ENCODE data around the gene LRRC4B.

LRRC4B gene

DNA sequence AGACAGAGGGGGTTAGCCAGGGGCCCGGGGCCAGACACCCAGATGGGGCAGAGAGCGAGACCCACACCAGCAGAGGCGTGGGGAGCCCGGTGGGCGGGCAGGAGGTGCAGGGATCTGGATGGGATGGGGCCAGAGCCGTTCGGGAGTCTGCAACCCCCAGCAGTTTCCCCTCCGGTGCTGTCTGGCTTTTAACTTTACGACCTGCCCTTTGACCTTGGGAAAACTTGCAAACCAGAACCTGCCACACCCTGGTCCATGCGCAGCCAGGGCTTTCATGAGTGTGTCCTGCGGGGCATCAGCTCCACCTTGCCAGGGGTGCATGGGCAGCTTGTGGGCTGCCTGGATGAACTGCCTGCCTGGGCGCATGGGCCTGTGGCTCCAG is 67.1 kb downstream of the LRRC4B start:
- DNase-seq = no peak

- DNase-seq = no peak
These were observed 67.5 kb downstream of the LRRC4B start for GRCh38 chr19:50500753-50501151.

DNA sequence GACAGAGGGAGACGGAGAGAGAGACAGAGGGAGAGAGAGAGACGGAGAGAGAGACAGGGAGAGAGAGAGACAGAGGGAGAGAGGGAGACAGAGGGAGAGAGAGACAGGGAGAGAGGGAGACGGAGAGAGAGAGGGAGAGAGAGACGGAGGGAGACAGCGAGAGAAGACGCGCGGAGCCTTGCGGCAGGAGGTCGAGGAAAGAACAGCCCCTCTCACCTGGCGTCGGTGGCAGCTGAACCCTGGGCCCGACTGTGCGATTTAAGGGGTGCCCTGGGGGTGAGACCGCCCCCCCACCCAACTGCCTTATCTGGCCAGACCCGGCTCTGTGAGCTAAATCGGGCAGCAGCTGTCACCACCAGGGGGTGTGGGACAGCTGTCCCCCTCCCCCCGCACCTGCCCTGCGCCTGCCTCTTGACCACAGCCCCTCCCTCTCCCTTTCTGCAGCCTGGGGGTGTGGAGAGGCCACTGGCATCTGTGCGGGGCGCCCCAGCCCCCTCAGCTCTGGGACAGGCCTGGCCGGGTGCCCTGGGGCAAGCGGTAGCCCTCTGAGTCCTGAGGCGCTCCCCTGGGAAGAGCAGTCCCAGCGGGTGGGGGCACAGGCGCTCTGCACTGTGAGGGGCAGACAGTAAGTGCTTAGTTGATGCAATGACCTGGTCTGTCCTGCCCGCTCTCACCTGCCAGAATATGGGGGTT is 68.0 kb downstream of the LRRC4B start:
- DNase-seq = no peak

DNA sequence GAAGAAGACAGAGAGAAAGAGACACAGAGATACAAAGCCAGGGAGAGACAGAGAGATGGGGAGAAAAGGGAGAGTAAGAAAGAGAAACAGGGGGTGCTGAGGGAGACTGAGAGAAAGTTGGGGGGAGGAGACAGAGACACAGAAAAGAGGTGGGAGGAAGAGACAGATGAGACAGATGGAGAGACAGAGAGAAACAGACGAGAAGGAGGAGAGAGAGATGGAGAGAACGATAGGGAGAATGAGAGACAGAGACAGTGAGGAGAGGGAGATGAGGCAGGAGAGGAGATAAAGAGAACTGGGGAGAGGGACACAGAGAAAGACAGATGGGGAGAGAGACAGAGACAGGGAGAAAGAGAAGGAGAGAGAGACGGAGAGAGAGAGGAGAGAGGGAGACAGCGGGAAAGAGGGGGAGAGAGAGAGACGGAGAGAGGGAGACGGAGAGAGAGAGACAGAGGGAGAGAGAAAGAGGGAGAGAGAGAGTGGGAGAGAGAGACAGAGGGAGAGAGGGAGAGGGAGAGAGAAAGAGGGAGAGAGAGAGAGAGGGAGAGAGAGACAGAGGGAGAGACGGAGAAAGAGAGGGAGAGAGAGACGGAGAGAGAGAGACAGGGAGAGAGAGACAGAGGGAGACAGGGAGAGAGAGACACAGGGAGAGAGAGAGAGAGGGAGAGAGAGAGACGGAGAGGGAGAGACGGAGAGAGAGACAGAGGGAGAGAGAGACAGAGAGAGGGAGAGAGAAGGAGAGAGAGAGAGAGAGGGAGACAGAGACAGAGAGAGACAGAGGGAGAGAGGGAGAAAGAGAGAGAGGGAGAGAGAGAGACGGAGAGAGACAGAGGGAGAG is 69.8 kb downstream of the LRRC4B start:
- DNase-seq = no peak

- no peak for DNase-seq
These were observed 71.2 kb downstream of the LRRC4B start for GRCh38 chr19:50497022-50497405.

DNA sequence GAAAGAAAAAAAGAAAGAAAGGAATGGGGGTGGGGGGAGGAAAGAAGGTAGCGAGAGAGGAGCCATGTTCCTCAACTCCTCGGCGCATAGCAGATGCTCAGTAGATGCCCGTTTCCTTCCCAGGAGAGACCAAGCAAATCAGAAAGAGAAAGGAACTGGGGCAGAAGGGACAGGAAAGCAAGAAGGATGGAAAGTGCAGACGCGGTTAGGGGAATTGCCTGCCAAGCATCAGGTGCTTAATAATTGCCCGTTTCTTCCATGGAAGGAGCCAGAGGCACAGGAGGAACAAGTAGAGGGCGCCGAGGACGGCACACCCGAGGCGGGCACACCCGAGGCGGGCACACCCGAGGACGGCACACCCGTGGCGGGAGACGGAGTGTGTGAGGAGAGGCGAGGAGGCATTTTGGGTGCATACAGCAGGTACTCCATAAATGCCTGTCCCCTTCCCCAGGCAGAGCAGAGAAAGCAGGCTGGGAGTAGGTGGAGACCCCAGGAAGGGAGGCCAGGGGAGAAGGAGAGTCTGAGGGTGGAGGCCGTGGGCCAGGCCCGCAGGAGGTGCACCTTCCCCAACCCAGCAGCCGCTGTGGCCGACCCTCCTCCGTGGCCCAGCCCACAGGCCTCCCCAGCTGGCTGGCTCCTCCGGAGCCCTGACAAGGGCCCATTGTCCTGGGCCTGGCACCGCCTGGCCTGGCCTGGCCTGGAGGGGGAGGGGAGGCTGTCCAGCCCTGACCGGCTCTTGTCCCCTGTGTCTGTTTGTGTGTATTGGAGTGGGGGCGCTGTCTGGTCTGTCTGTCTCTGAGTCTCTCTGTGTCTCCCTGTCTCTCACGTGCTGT is 71.8 kb downstream of the LRRC4B start:
- no peak for DNase-seq

GRCh38 chr19:50495020-50495531 is 73.2 kb downstream of the LRRC4B start:
- DNase-seq = no peak

- DNase-seq = no peak
These were observed 73.8 kb downstream of the LRRC4B start for GRCh38 chr19:50494186-50495019.

DNA sequence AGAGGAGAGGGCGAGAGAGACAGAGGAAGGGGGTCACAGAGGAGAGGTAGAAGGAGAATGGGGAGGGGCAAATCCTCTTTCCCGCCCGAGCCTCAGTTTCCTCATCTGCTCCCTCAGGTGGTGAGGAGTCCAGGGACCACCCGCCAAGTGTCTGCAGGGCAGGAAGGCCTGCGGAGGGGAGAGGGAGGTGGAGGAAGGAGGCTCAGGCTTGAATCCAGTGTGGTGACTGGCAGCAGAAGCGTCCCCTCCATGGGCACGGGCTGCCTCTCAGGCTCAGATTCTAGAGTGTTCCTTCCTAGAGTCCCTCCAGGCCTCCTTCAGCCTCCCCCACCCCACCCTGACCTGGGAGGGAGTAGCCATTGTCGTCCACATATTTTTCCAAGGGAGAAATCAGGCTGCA is 75.1 kb downstream of the LRRC4B start:
- no peak for DNase-seq

DNA sequence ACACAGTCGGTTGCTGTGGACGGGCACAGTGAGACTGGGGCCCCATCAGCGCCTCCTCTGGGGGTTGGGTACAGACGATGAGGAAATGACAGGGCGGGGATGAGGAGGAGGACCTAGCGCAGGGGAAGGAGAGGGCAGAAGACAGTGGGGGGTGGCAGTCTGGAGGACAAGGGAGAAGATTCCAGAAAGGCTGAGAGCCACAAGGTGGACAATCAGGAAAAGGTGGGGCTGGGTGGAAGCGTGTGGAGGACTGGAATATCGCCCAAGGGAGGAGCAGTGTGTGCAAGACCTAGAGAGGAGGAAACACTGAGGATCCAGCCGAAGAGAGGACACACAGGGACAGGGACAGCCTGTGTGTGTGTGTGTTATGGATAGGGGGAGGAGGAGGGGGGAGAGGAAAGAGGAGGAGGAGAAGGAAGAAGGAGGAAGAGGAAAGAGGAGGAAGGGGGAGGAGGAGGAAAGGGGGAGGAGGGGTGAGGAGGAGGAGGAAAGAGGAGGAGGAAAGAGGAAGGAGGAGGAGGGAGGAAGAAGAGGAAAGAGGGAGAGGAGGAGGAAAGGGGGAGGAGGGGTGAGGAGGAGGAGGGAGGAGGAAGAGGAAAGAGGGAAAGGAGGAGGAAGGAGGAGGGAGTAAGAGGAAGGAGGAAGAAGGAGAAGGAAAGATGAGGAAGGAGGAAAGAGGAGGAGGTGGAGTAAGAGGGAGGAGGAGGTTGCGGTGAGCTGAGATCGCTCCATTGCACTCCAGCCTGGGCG is 75.8 kb downstream of the LRRC4B start:
- peak; percentile 36 for DNase-seq

DNA sequence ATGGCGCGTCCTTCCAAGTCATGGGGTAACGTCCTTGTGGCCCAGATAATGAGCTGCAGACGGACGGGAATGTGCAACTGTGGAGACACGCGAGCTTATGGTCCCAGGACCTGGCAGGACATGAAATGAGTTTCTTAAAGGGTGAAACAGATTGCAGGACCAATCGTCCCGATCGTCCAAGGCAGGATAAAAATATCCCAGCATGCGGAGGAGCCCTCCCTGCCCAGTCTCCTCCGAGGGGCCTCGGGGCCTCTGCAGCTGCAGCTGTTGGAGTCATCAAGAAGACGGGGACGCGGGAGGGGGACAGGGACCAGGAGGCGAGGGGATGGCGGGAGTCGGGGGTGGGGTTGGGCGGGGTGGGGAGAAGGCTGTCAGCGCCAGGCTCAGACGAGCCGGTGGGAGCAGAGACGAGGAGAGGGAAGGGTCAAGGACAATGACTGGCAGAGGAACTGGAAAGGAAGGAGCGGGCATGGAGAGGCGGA is 77.2 kb downstream of the LRRC4B start:
- no peak for DNase-seq

- no peak for DNase-seq
These were observed 77.8 kb downstream of the LRRC4B start for GRCh38 chr19:50490411-50490811.

DNA sequence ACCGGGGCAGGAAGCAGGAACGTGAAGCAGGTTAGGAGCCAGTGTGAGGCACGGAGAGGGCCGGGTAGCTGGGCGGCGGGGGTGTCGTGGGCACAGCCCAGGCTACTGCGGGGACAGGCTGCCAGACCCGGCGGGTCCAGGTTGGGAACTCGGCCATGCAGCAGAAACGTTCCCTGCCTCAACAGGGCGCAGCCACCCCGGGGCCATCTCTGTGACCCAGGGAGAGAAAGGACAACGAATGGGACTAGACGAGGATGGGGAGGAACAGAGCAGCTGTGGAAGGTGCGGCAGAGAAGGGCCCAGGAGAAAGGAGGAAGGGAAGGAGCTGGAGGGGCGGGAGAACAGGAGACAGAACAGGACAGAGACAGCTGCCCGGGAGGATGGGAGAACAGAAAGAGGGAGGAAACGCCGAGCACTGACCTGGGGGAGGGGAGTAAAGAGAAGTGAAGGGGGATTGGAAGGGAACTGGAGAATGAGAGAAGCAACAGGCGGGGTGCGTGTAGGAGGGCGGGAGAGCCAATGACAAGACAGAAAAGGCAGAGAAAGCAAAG is 78.7 kb downstream of the LRRC4B start:
- DNase-seq = no peak

DNA sequence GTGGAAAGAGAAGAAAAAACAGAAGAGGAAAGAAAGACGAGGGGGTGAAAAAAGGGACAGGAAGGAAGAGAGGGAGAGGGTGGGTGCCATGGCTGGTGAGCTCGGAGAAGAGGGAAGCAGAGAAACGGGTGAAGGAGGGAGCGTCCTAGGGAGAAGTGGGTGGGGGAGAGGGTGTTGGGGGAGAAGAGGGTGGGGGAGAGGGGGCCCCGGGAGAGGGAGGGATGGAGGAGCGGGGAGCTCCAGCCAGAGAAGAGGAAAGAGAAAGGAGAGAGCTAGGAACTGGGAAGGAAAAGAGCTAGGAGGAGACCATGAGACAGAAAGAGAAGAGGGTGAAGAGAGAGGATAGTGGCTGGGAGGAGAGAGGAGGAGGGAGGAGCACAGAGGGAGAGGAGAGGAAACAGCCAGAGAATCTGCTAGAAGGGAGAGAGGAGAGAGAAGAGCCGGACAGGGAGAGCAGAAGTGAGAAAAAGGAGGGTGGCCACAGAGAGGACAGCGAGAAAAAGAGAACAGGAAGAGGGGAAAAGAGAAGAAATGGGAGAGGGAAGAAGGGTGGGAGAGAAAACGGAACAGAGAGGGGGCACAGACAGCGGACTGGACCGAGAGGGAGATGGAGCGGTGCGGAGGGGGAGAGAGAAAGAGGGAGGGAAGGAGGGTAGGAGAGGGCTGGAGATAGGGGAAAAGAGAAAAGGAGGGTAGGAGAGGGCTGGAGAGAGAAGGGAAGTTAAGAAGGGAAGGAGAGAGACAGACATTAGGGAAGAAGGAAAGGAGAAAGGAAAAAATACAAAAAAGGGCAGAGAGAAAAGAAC is 79.6 kb downstream of the LRRC4B start:
- DNase-seq = no peak

DNA sequence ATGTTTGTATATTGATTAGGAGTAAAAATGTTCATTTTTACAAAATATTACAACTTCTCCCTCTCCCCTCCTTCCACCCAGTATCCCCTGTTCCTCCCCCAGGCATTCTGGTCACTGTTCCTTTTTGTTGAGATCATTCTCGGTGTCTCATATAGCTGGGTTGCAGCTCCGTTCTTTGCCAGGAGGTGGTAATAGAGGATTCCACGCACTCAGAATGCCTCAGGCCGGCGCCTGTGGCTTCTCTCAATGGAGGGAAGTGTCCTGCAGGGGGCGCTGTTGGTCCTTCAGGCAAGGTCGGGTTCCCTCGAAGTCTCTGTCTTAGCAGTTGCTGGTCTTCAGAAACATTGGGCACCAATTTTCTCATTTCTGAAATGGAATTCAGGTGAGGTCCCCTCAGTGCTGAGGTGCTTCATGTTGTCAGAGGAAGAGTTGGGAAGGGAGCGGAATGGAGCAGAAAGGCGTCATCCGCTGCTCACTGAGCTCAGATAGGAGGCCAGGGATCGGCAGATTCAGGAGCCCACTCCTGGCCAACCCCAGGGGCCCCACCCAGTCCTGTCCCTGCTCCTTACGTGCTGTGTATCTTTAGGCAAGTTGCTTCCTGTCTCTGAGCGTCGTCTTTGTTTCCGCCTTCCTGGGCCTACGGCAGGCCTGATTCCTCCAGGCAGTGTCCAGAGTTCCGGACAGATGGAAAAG is 81.3 kb downstream of the LRRC4B start:
- peak; percentile 54 for DNase-seq

GRCh38 chr19:50485284-50485955 is 82.8 kb downstream of the LRRC4B start:
- no peak for DNase-seq

GRCh38 chr19:50482916-50483315 is 85.3 kb downstream of the LRRC4B start:
- DNase-seq = no peak

GRCh38 chr19:50482271-50482855 is 85.9 kb downstream of the LRRC4B start:
- no peak for DNase-seq

Data from CD4-positive, alpha-beta T cell treated with Interleukin-17A for 1 hour (primary cell).